Activated CD4-positive, alpha-beta T cell treated with anti-CD3 and anti-CD28 coated beads, Interleukin-2, amount 50 U/mL, for 1 hour (primary cell): ENCODE results near the gene ERBB4.

Source experiments
- DNase-seq: peaks from one replicate; pipeline ENCODE4 v3.0.0-alpha.2; 2020

ERBB4 gene

DNA sequence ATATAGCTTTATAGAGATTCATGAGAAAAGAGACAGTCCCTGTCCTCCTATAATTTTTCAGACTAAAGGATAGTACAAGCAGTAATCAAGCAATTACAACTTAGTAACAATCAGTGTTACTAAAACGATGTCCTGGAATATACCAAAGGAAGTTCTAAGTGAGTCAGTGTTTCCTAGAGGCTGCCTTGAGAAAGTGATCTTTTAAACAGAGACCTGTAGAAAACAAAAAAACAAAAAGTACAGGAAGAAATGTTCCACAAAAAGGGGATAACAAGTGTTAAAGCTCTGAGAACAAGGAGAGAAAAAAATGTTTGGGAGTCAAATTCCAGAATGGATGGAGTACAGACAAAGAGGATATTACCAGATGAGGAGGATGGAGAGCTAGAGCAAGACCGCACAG is 556.4 kb downstream of the ERBB4 start:
- DNase-seq, result no peak

DNA sequence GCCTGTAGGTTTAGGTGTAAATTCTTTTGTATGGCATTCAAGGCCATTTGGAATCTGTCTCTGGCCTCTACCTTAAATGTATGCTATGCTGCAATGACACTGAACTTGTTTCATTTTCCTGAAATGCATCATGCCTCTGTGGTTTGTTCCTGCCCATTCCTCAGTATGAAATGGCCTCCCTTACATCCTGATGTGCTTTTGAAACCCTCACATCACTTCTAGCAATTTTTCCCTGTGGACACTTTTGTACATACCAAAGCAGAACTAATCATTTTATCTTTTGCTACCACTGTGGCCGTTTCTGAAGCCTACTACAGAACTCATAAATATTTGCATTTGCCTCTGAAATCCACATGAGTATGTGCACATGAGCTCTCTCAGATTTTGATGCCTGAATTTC is 557.2 kb downstream of the ERBB4 start:
- no peak for DNase-seq

DNA sequence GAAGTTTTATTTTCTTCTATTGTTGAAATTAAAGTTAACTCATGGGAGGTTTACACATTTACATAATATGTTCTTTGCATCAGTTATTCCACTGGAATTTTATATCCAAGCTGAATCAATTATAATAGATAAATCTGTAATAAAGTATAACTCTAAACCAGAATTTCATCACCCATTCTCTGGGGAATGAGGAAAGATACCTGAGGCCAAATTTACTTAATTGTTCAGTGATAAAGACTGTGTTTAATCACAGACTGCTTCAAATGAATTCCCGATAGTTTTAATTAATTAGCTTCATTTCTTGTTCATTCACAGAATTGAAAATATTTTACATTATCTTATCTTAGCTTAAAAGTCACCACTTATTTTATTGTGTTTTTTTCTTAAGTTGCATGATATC is 562.5 kb downstream of the ERBB4 start:
- DNase-seq, result no peak

DNA sequence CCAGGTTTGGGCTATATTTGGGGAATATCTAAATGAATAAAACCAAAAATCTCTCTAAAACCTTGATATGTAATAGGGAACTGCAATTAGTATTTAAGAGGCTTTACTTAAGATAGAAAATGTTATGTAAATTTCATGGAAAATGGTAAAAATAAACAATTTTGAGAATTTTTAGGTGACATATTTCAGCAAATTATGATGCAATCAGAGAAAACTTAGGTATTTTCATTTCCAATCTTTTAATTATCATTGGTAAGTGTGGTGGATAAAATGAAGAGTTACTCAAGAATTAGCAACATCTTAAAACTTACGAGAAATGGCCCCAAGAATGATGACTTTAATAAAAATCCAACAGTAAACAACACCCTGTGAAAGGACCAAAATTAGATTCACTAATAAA is 571.4 kb downstream of the ERBB4 start:
- DNase-seq, result no peak

DNA sequence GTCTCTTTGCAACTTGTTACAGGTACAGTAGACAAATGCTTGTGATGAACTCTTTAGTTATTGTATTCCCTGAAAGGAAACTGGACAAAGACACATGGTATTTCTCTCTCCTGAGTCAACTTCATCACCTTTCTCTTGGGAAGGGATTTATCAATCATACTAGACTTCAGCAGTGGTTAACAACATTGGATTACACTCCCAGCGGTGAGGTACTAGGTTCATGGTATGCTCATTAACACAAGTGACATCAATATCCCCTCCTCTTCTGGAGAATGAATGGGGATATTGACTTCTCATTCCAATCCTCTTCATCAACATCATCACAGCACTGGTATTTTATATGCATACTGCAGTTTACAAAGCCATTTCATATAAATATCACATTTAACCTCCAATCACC is 574.6 kb downstream of the ERBB4 start:
- DNase-seq, result no peak

DNA sequence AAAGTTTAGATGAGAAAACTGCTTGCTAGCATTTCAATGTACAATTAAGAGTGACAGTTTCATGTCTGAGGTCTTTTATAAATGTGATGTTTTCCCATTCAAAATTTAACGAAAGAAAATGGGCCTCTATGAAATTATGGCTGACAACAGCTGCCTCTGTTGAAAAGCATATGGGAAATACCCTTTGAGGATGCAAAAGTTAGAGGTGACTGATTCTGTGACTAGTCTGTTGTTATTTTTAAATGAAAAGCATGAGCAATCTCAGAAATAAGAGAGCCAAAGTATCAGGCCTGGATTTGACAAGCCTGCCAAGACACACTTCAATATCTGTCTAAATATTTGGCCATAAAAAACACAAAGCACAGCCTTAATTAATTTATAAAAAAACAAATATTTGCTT is 580.8 kb downstream of the ERBB4 start:
- DNase-seq, result no peak

DNA sequence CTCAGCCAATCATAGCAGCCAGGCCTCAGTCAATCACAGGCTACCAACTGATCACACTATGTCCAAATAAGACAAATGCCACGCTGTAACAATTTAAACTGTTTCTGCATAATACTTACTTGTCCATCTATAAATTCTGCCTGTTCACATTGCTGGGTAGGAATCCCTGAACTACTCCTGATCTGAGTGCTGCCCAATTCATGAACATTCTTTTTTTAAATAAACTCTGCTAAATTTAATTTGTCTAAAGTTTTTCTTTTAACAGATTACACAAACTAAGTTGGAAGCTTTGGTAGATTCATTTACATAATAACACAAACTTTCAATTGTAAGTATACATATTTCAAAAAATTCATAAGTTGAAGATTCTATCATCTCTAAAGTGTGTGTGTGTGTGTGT is 583.0 kb downstream of the ERBB4 start:
- no peak for DNase-seq

DNA sequence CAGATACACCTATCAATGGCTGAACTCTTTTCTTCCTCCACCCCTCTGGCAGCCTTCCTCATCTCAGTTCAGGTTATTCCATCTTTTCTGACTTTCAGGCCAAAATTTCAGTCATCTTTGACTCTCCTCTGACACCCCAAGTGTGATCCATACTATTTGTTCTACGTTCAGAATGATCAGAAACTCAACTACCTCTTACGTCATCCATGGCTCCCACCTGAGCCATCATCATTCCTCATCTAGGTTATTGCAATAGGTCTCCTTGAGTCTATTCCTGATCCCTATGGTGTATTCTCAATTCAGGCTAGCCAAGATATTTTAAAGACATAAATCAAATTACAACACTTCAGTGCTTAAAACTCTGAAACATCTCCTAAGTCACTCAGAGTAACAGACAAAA is 589.7 kb downstream of the ERBB4 start:
- DNase-seq, result no peak

DNA sequence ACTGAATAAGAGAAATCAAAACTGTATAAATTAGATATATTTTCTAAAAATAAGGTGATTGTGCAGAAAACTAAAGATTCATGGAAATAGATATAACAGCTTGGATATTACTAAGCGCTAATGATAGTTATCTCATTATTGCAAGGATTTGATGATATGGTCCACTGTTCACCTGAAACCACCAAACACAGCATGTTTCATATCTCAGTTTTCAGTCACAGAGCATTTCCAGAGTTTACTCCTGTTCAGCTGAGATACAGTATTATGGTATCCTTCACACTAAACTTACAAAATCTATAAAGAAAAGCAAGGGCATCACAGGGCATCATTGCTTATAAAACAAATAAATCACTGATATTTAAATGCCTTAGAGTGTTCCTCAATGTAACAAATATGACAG is 591.6 kb downstream of the ERBB4 start:
- no peak for DNase-seq

DNA sequence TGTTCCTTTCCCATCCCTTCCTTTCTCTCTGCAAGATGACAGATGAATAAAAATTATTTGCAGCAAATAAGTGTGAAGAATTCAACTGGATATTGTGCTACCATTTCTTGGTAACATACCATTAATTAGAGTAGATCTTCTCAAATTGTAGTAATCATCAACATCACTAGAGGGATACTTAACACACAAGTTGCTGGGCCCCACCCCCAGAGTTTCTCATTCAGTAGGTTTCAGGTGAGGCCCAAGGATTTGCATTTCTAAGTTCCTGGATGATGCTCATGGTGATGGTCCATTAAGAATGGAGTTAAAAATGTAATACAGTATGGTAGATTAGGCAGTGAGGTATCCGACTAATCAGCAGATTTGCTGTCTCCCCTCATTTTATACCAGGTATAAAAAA is 594.0 kb downstream of the ERBB4 start:
- no peak for DNase-seq

DNA sequence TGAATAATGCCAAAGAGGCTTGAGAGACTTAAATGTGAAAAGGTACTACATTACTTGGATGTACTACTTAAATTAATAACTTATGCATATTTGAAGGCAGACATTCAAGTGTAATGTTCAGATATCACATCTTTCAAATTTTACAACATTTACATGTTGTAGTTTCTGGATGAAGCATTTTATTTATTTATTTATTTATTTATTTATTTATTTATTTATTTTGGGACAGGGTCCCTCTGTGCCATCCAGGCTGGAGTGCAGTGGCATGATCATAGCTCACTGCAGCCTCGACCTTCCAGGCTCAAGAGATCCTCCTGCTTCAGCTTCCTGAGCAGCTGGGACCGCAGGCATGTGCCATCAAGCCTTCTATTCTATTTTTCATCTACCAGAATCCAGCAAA is 596.4 kb downstream of the ERBB4 start:
- no peak for DNase-seq

DNA sequence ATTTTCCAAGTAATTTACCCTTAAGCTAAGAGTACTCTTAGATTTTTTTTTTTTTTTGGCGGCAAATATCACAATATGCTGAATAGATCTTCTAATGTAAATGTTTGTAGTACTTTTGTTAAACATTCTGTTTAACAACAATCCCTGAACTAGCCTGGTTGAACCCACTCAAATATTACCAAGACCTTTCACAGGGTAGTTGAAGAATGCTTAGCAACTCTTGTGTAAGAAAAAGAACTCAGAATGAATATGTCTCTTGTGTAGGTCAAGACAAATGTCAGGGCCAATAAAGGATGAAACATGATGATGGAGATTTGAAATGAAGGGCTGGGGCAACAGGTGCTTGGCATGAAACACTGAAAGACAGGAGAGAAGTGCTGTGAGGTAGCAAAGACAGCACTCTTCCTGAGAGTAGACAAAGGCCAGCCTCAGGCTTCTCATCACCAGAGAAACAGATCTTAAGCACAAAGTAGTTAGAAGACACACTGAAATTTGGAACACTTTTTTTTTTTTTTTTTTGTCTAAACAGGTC is 597.3 kb downstream of the ERBB4 start:
- no peak for DNase-seq

DNA sequence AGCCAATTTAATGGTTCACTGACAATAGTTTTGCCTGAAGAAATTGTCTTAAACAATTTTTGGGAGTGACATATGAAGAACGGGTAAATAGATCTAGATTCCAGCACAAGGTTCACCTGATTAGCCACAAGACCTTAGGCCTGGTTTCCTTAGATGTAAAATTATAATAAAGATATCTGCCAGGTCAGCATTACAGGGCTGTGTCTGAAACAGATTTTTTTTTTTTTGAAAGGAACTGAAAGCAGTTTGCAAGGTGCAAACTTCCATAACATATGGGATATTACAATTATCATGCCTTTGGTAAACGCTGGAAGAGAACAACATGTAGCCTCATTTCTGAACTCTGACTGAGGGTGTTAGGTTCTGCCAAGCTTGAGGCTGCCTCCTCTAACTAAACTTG is 599.4 kb downstream of the ERBB4 start:
- no peak for DNase-seq

DNA sequence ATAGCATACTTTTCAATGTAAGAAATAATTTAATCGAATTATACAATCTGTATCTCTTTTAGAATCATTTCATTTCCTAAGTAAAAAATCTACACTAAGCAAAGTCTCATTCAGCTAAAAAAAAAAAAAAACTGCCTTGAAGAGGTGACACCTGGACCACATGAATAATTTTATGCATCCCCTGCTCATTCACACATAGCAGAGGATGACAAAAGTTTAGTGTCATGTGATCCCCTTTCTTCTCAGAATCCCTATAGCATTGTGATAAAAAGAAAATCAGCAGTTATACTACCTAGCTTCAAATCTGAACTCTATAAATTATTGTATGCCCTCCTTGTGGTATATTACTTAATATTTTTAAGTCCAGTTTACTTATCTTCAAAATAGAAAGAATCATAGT is 603.8 kb downstream of the ERBB4 start:
- DNase-seq, result no peak

DNA sequence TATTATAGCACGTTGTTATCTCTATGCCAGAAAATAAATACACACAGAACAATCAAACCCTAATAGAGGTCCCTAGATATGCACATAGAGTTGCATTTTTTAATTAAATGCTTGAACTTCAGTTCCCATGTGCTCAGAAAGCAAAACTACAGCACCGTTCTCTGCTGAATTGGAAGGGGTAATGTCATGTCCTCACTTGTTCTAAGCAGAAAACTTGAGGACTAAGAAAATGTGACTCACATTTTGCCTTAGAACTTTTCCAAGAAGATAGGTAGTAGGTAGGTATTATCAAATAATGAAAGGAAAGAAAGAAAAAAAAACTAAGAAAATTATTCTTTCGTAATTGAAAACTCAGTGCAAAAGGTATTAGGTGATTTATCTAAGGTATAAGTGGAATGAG is 607.3 kb downstream of the ERBB4 start:
- DNase-seq, result no peak

DNA sequence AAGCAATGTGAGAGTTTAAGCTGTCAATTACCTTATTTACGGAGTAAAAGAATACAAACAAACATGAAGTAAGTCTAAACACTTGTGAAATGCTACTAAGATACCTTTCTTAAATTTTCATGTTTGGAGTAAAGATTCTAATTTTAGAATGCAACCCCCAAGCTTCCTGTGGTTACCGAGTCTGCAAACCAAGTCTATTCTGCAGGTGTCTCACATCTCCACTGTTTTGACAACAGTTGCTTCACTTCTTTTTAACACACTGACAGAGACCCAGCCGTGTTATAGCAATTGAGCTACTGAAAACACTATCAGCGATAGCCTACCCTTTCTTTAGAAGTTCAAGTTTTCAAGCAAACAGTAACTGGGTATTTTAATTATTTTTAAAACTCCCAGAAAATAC is 608.3 kb downstream of the ERBB4 start:
- DNase-seq, result no peak

DNA sequence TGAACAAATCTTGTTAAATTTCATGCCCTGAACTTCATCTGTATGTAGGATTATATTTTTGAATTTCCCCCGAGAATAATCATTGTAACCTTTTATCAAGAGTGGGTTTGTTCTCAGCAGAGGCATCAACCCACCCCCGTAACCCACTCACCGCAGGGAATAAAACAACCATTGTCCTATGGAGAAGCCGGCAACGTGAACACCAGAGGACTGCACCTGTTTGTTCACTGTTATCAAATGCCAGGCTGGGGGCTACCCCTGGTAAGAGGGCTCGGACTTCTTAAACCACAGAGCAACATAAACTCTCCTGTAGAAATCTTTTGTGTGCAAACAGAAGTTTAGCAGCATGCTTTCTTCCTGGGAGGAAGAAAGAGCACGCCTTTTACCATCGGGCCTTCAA is 610.4 kb downstream of the ERBB4 start:
- DNase-seq, result no peak

DNA sequence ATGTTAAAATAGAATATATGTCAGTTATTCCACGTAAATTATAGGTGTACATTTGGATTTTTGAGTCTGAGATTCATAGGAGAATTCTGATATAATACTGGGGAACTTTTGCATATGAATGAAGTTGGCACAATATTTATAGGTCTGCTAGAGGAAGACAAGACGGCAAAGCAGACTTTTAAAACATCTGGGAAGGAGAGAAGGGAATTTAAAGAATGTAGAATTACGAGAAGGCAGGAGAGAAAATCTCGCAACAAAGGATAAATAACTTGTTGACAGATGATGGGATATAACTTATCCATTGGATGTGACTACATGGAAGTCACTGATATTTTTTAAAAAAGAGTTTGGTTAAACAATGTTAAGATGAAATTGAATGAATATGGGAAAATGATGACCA is 615.6 kb downstream of the ERBB4 start:
- no peak for DNase-seq

DNA sequence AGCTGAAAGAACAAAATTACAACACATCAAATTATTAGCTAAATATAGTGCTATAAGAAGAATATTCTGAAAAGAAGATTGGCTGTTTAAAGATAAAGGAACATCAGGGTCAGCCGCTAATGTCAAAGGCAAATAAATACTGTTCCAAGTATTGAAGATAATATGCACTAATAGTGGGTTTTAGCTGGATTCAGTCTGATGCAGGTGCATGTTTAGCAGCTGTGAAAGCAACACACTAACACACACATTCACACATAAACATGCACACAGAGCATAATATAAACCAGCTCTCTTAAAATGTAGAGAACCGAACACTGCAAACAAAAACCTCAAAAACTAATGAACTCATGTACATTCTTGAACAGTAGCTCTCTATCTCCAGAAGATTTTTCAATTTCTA is 634.6 kb downstream of the ERBB4 start:
- no peak for DNase-seq

DNA sequence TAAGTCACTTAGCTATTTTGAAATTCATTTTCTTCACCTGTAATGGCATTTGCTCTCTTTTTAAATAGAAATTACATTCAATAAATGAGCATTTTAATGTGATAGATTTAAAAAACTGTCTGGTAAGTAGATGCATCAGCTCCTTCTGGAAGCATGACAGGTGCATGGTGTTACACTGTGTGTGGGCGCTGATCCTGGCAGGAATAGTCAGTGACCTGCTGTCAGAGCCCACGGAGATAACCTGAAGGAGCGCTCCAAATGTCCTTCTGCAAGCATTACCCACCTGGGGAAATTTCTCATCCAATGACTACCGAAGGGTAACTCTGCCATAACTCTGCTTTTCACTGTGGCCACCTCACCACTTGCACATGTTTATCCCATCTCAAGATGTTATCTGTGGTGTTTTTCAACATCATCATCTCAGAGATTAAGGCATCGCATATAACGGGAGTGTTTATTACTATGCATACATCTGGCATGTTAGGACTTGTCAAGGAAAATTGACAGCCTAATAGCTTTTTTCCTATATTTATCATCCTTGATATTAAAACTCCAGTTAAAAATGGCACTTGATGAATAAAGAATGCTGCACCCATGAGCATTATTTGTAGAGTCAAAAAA is 637.3 kb downstream of the ERBB4 start:
- DNase-seq, result no peak

DNA sequence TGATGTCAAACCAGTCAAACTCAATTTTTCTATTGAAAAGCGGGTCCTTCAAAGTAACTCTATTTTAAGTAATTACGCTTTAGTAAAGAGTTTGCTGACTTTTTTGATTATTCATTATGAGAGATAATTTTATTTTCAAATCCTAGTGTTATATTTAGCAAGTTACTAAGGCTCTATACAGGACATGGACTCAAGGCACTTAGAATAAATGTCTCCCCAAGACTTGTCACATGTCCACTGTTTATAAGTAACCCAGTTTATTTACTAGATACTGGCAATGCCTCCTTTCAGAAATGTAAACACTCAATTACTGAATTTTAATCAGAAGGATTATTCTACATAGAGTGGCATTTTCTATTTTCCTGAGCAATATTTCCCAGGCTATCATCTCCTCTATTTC is 638.1 kb downstream of the ERBB4 start:
- no peak for DNase-seq

DNA sequence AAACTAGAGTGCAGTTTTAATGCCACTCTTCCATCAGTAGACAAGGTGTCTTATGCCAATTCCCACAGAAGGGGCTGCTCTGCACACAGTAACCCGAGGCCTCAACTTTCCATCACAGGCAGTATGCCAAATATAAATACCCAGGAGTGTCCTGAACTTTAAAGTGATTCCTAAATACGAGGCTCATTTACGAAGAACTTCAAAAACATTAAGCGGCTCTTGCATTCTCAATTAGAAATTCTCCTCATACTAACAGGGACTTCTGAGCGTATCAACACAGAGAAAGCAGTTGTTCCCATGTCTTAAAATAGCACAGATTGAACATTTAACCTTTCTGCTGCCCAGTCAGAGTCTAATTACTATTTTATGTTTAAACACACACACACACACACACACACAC is 638.6 kb downstream of the ERBB4 start:
- DNase-seq, result no peak

DNA sequence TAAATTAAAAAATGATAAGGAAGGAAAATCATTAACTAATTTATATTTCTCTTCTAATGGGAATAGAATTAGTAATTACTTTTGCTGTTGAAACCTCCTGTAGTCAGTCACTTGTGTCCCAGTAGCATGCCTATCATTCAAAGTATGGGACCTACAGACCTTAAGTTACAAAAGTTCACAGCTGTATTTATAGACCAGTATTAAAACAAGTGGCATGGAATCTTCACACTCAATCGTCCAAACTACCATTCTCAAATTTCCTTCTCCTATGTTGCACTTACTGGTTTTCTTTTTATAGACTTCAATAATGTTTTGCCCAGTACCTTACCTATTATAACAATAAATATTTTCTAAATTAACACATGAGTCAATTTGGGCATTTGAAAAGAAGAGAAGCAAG is 639.9 kb downstream of the ERBB4 start:
- no peak for DNase-seq

DNA sequence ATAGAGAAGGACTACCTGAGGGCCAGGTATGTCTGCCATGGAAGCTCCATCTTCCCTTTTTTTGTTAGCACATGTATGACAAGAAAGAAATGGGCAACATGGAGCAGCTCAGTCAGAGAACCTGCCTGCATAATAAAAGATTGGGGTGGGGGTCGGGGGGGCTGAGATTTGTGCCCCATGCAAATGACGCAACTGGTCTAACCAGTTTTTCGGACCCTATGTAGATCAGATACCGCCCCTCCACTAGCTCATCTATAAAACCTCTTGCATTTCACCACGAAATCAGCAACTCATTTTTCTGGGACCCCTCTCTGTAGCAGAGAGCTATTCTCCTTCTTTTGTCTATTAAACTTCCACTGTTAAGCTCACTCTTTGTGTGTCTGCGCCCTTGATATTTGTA is 657.2 kb downstream of the ERBB4 start:
- no peak for DNase-seq

DNA sequence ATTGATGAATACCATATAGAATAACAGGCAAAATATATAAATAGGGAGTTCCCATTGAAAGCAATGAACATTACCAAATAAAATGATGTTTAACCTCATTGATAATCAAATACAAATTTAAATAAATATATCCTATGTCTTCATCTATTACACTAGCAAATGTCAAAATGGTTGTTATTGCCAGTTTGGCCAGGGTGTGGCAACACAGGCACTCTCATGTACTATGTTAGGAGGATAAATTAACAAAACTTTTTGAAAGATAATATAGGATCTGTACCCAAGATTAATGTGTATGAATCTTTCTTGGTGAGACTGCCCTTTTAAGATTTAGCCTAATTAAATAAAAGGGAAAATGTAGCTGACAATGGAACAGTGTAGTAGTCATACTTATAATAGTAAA is 659.3 kb downstream of the ERBB4 start:
- no peak for DNase-seq

DNA sequence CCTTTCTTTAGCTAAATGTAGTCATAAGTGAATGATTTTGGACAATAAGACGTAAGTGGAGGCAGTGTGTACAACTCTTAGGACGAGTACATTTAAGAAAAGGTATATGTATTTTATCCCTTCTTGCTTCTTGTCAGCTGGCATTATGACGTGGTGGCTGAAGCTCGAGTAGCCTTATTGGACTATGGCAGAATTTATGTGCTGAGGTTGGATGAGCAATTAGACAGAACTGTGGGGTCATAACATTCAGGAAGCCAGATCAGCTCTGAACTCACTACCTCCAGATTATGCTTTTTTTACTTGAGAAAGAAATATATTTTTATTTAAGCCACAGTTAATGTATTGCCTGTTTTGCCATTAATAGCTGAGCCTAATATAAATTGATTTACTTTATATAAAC is 661.5 kb downstream of the ERBB4 start:
- no peak for DNase-seq
